ENCODE data around the gene PRKCD. TPM values are rescaled to one million over a fixed set of nuclear protein-coding genes. Genes with fewer than 3 reads are reported as not detected.

Gene PRKCD
- total RNA-seq, 1 donor from 2014 or later, result 32.2 TPM

DNA sequence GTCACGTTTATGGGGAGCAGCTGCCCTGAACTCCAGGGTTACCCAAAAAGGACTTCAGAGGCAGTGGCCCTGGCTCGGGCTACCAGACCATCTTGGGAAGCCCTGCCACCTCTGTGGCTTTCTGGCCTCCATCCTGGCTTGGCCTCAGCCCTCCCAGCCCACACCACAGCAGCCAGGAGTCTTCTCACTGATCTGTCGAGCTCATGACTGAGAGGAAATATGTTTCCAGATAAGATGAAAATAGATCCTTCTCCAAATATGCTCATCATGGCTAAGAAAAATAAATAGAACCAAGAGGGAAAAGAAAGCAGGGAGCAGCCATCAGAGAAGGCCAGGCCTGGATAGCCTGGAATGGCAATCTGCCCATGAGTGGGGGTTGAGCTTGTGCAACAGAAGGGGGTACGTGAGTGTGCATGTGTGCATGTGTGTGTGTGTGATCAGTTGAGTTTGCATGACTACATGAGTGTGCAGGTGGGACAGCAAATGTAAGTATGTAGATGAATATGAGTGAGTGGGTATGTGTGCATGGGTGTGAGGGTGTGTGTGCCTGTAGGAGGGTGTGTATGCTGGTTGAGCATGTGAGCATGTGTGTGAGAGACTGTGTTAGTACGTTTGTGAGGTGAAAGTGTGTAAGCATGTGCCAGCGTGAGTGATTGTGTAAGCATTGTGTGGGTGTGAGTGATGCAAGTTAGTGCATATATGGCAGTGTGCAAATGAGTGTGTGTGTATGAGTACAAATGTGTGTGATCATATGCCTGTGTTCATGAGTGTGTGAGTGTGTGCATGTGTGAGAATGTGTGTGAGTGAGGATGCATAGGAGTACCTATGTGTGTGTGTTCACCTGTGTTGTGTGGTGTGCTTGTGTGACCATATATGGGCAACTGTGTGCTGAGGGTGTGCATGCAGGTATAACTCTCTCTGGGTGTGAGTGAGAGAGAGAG lies 20.8 kb upstream of the PRKCD start:
- Histone ChIP-seq H3K9me3 (no peaks in the 10 kb centered on the region), H3K27me3 (no peaks in the 10 kb centered on the region), H3K4me1 (no peaks in the 10 kb centered on the region), H3K4me3 (no peak overlapping the region), H3K36me3 (no peaks in the 10 kb centered on the region), H3K27ac (no peak overlapping the region)
- intact Hi-C loops (cut with DNase I), result no loop called here
- no peak for TF ChIP-seq POLR2AphosphoS5 (IDR thresholded peaks at IDR 0.05; ENCODE audit: insufficient read depth in 1 of 2, low read depth in 1 of 2)
- TF ChIP-seq, protein P1, sequence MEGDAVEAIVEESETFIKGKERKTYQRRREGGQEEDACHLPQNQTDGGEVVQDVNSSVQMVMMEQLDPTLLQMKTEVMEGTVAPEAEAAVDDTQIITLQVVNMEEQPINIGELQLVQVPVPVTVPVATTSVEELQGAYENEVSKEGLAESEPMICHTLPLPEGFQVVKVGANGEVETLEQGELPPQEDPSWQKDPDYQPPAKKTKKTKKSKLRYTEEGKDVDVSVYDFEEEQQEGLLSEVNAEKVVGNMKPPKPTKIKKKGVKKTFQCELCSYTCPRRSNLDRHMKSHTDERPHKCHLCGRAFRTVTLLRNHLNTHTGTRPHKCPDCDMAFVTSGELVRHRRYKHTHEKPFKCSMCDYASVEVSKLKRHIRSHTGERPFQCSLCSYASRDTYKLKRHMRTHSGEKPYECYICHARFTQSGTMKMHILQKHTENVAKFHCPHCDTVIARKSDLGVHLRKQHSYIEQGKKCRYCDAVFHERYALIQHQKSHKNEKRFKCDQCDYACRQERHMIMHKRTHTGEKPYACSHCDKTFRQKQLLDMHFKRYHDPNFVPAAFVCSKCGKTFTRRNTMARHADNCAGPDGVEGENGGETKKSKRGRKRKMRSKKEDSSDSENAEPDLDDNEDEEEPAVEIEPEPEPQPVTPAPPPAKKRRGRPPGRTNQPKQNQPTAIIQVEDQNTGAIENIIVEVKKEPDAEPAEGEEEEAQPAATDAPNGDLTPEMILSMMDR (IDR thresholded peaks at IDR 0.05), result no peak
- no peak for TF ChIP-seq POLR2A (IDR thresholded peaks at IDR 0.05)
- no peak for DNase-seq (ENCODE audit: extremely low spot score in 2 of 2)

DNA sequence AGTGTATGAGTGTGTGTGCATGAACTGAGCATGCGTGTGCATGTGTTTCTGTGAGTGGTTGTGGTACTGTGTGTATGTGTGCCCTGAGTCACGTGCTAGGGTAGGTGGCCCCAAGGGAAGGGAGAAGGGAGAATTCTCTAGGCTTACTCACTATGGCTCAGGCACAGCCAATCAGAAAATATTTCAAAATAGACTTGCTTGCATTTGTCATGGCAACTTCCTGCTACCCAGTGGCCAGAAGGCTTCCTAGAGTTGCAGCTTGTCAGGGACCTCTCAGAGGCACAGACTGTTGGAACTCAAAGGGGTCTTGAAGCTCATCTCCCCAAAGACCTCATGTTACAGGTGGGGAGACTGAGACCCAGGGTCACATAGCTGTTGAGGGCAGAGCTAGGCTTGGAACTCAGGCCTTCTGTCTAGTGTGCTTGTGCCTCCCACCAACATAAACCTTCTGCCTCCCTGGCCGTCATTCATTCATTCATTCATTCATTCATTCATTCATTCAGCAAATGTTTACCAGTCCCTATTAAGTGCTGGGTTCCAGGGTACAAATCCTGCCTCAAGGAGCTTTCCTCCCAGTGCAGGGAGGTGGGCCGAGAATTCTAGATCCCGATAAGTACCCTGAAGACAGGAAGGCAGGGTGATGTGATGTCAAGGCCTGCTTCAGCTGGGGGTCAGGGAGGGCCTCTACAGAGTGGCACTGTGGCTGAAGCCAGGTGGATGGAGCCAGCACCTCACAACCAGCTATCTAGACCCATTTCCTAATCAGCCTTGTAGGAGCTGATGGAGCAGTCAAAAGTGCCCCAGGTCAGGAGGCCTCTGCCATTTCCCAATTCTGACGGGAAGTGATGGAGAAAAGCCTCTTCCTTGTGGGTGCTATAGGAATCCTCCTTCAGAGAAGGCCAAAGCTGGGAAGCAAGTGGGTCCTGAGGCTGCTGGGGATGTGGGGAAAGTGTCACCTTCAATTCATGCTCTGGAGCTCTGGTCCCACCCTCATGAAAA lies 19.9 kb upstream of the PRKCD start:
- Histone ChIP-seq H3K4me3 (no peak overlapping the region), H3K36me3 (no peaks in the 10 kb centered on the region), H3K27me3 (no peaks in the 10 kb centered on the region), H3K4me1 (no peaks in the 10 kb centered on the region), H3K27ac (no peak overlapping the region), H3K9me3 (no peaks in the 10 kb centered on the region)
- DNase-seq (ENCODE audit: extremely low spot score in 2 of 2), result no peak
- no peak for TF ChIP-seq POLR2AphosphoS5 (IDR thresholded peaks at IDR 0.05; ENCODE audit: insufficient read depth in 1 of 2, low read depth in 1 of 2)
- TF ChIP-seq, protein P1 (IDR thresholded peaks at IDR 0.05), result no peak
- TF ChIP-seq POLR2A (IDR thresholded peaks at IDR 0.05), result no peak
- intact Hi-C loops (cut with DNase I), result no loop called here

GRCh38 chr3:53142986-53143385 lies 18.0 kb upstream of the PRKCD start:
- no peaks in the 10 kb centered on the region for H3K4me1 ChIP-seq
- H3K36me3 ChIP-seq, result no peaks in the 10 kb centered on the region
- H3K4me3 ChIP-seq, result no peak overlapping the region
- no peak for DNase-seq (ENCODE audit: extremely low spot score in 2 of 2)
- intact Hi-C loops (cut with DNase I), result no loop called here
- no peaks in the 10 kb centered on the region for H3K9me3 ChIP-seq
- no peak overlapping the region for H3K27ac ChIP-seq
- TF ChIP-seq, protein P1 (IDR thresholded peaks at IDR 0.05), result no peak
- TF ChIP-seq POLR2AphosphoS5 (IDR thresholded peaks at IDR 0.05; ENCODE audit: insufficient read depth in 1 of 2, low read depth in 1 of 2), result no peak
- TF ChIP-seq POLR2A (IDR thresholded peaks at IDR 0.05), result no peak
- no peaks in the 10 kb centered on the region for H3K27me3 ChIP-seq

DNA sequence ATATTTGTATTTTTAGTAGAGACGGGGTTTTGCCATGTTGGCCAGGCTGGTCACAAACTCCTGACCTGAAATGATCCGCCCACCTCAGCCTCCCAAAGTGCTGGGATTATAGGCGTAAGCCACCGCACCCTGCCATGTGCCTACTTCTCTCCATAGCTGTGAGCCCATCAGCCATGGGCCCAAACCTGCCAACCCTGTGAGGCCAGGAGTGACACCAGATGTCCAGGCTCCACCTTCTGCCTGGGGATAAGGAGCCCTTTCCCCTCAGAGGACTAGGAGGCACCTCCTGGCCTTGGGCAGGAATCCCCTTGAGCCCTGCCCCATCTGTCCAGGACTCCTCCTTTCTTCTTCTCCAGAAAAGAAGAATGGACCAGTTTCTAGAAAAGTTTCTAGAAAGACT lies 16.6 kb upstream of the PRKCD start:
- no peak for DNase-seq (ENCODE audit: extremely low spot score in 2 of 2)
- Histone ChIP-seq H3K4me1 (no peaks in the 10 kb centered on the region), H3K4me3 (no peak overlapping the region), H3K27me3 (no peaks in the 10 kb centered on the region), H3K9me3 (no peaks in the 10 kb centered on the region), H3K27ac (no peak overlapping the region), H3K36me3 (no peaks in the 10 kb centered on the region)
- intact Hi-C loops (cut with DNase I), result no loop called here
- TF ChIP-seq POLR2AphosphoS5 (IDR thresholded peaks at IDR 0.05; ENCODE audit: insufficient read depth in 1 of 2, low read depth in 1 of 2), result no peak
- TF ChIP-seq, protein P1 (IDR thresholded peaks at IDR 0.05), result no peak
- TF ChIP-seq POLR2A (IDR thresholded peaks at IDR 0.05), result no peak
